GM20000 (cell line): ENCODE data around the gene ATP9B.
"Not testable (repeated sequence)": the region's sequence is repeated elsewhere in the genome, so short reads cannot be mapped to it uniquely, and the experiment has no call there.

Experiments used
- DNase-seq: peaks from one replicate; pipeline ENCODE4 v3.0.0; 2012; ENCODE audit warnings: low spot score
- TF ChIP-seq, protein P1 (sequence below): IDR thresholded peaks from 2 replicates; pipeline ENCODE4 v1.5.1; 2012; ENCODE audit warnings: mild to moderate bottlenecking, control low read depth; ENCODE audit errors: extremely low read depth, missing control alignments

ATP9B gene

GRCh38 chr18:79322441-79322840 lies 253.2 kb downstream of the ATP9B start:
- no peak for DNase-seq
- TF ChIP-seq, protein P1, sequence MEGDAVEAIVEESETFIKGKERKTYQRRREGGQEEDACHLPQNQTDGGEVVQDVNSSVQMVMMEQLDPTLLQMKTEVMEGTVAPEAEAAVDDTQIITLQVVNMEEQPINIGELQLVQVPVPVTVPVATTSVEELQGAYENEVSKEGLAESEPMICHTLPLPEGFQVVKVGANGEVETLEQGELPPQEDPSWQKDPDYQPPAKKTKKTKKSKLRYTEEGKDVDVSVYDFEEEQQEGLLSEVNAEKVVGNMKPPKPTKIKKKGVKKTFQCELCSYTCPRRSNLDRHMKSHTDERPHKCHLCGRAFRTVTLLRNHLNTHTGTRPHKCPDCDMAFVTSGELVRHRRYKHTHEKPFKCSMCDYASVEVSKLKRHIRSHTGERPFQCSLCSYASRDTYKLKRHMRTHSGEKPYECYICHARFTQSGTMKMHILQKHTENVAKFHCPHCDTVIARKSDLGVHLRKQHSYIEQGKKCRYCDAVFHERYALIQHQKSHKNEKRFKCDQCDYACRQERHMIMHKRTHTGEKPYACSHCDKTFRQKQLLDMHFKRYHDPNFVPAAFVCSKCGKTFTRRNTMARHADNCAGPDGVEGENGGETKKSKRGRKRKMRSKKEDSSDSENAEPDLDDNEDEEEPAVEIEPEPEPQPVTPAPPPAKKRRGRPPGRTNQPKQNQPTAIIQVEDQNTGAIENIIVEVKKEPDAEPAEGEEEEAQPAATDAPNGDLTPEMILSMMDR, result no peak

DNA sequence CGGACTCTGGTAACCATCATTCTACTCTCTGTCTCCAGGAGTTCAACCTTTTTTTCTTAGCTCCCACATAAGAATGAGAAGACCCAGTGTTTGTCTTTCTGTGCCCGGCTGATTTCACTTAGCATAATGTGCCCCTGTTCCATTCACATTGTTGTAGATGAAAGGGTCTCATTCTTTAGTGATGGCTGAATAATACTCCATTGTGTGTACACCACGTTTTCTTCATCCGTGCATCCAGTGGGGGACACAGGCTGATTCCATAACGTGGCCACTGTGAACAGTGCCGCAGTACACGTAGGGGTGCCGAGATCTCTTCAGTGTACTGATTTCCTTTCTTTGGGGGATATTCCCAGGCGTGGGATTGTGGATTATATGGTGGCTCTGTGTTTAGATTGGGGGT lies 254.3 kb downstream of the ATP9B start:
- DNase-seq, result no peak
- TF ChIP-seq, protein P1, result no peak

GRCh38 chr18:79326413-79327198 lies 257.4 kb downstream of the ATP9B start:
- DNase-seq, result no peak
- TF ChIP-seq, protein P1, result no peak

DNA sequence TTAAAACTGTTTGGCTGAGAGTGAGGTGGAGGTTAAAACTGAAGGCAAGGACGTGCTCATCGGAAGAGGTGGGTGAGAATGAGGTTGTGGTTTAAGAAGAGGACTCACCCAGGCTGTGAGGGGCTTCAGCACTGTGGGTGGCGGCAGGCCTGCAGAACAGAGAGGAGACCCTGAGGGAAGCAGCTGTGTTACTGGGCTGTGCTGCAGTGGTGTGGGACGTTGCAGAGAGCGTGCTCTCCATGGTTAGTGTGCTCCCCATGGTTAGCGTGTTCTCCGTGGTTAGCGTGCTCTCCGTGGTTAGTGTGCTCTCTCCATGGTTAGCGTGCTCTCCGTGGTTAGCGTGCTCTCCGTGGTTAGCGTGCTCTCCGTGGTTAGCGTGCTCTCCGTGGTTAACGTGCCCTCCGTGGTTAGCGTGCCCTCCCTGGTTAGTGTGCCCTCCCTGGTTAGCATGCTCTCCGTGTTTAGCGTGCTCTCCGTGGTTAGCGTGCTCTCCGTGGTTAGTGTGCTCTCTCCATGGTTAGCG lies 258.1 kb downstream of the ATP9B start:
- DNase-seq, result no peak
- TF ChIP-seq, protein P1, result no peak

DNA sequence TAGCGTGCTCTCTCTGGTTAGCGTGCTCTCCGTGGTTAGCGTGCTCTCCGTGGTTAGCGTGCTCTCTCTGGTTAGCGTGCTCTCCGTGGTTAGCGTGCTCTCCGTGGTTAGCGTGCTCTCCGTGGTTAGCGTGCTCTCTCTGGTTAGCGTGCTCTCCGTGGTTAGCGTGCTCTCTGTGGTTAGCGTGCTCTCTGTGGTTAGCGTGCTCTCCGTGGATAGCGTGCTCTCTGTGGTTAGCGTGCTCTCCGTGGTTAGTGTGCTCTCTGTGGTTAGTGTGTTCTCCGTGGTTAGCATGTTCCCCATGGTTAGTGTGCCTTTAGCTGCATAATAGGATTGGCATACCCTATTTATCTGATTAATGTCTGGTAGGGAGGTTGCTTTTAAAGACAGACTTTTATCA lies 258.7 kb downstream of the ATP9B start:
- not testable (repeated sequence) for DNase-seq

GRCh38 chr18:79328887-79329286 lies 259.7 kb downstream of the ATP9B start:
- TF ChIP-seq, protein P1, result no peak
- no peak for DNase-seq

DNA sequence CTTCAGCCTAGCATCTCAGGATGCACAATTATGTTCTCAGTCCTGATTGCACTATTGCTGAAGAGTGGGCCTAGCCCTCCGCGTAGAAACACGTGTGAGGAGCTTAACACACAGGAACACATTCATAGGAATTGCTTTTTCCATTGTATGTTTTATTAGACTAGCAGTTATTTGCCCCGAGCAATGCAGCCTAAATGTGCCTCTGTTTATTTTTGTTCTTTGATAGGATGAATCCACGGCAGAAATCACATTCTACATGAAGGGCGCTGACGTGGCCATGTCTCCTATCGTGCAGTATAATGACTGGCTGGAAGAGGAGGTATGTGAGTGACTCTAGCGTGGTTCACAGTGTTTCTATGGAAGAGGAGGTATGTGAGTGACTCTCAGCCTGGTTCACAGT lies 260.6 kb downstream of the ATP9B start:
- DNase-seq, result no peak

More for the DNA sequence above, 260.6 kb downstream of the ATP9B start:
- TF ChIP-seq, protein P1, result no peak
